Uterus (tissue), 4 donors: ENCODE data around the gene ZNF469. TPM values are rescaled to one million over a fixed set of nuclear protein-coding genes. Genes with fewer than 3 reads are reported as not detected.

Experiments
- DNase-seq, 2 donors: peaks; one replicate each; pipeline ENCODE4 v3.0.0-alpha.2; 2019 to 2020
- H3K27ac ChIP-seq, 2 donors: fragments of 200-600 bp; sonication (generic); 1 replicate in 1 of 2; 2 replicates in 1 of 2; pipeline ENCODE4 v1.5.1; 2016 to 2018
- H3K27me3 ChIP-seq, 2 donors: fragments of 200-600 bp; sonication (generic); one replicate each; pipeline ENCODE4 v1.5.1; 2018 to 2019; ENCODE audit warnings: control low read depth in 1 of 2
- H3K36me3 ChIP-seq, 2 donors: fragments of 200-600 bp; sonication (generic); one replicate each; pipeline ENCODE4 v1.5.1; 2019; ENCODE audit warnings: control low read depth in 1 of 2
- H3K4me1 ChIP-seq, 2 donors: fragments of 200-600 bp; sonication (generic); one replicate each; pipeline ENCODE4 v1.5.1; 2018 to 2019; ENCODE audit warnings: control low read depth in 1 of 2
- H3K4me3 ChIP-seq, 2 donors: fragments of 200-600 bp; sonication (generic); 1 replicate in 1 of 2; 2 replicates in 1 of 2; pipeline ENCODE4 v1.5.1; 2018 to 2019; ENCODE audit warnings: mild to moderate bottlenecking in 1 of 2
- H3K9me3 ChIP-seq, 2 donors: fragments of 200-600 bp; sonication (generic); one replicate each; pipeline ENCODE4 v1.5.1; 2019; ENCODE audit warnings: control low read depth in 1 of 2
- POLR2A ChIP-seq, 2 donors: fragments of 450-650 bp; IDR thresholded peaks; one replicate each; pipeline ENCODE4 v1.6.1; 2016; ENCODE audit warnings: antibody characterized with exemption in 2 of 2, mild to moderate bottlenecking in 1 of 2, moderate library complexity in 1 of 2
- intact Hi-C: fragments of 100-400 bp; cut with DNase I; formaldehyde crosslinking; loops from one replicate; pipeline ENCODE4 v1.15.1; 2023; ENCODE audit warnings: low total_unique reads
- total RNA-seq, 4 donors: library from RNA; depleted of rRNA in 3 of 4; stranded (reverse); fragments of >200 nt in 3 of 4; gene quantifications; one replicate each; pipeline versions ENCODE4 v1.1.0 to v1.2.4, GENCODE V29; 2014 to 2023
- TF ChIP-seq, protein P1 (sequence below), 4 experiments: fragments of 200-600 bp in 2 of 4; fragments of 450-650 bp in 2 of 4; sonication (generic) in 2 of 4; IDR thresholded peaks; one replicate each; pipeline ENCODE4 v1.5.1; 2016 to 2019; ENCODE audit warnings: antibody characterized with exemption in 4 of 4, mild to moderate bottlenecking in 2 of 4, moderate library complexity in 1 of 4
- donor health status: DM: yes; HTN: yes; CAD: no.

Gene ZNF469
- total RNA-seq, 4 donors from 2014 or later, result 0.51 to 7.9 (median 2.8) TPM; not detected in 1

DNA sequence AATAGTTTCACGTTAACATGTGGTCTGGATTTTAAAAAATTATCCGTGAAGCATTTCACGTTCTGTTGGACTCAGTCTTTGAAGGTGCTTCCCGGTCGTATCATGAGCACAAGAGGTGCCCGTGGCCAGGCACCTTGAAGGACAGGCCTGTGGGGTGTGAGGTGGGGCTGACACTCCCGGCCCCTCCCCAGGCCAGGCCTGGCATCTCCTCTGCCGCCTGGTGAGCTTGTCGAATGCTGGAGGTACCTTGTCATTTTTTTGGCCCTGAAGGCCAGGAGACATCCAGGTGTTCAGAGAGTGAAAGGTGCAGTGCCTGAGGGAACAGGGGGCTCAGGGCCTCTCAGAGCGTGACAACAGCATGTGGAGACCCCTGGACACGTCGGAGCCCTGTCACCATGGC lies 11.7 kb downstream of the ZNF469 start:
- Histone ChIP-seq H3K27ac (no peak overlapping the region), H3K4me1 (no peaks in the 10 kb centered on the region), H3K27me3 (no peaks in the 10 kb centered on the region), H3K9me3 (no peaks in the 10 kb centered on the region), H3K36me3 (no peaks in the 10 kb centered on the region), H3K4me3 (no peak overlapping the region)
- intact Hi-C loops, result no loop called here
- no peak for TF ChIP-seq POLR2A (IDR thresholded peaks at IDR 0.05)
- TF ChIP-seq, protein P1, sequence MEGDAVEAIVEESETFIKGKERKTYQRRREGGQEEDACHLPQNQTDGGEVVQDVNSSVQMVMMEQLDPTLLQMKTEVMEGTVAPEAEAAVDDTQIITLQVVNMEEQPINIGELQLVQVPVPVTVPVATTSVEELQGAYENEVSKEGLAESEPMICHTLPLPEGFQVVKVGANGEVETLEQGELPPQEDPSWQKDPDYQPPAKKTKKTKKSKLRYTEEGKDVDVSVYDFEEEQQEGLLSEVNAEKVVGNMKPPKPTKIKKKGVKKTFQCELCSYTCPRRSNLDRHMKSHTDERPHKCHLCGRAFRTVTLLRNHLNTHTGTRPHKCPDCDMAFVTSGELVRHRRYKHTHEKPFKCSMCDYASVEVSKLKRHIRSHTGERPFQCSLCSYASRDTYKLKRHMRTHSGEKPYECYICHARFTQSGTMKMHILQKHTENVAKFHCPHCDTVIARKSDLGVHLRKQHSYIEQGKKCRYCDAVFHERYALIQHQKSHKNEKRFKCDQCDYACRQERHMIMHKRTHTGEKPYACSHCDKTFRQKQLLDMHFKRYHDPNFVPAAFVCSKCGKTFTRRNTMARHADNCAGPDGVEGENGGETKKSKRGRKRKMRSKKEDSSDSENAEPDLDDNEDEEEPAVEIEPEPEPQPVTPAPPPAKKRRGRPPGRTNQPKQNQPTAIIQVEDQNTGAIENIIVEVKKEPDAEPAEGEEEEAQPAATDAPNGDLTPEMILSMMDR (IDR thresholded peaks at IDR 0.05), result no peak
- DNase-seq, result no peak

DNA sequence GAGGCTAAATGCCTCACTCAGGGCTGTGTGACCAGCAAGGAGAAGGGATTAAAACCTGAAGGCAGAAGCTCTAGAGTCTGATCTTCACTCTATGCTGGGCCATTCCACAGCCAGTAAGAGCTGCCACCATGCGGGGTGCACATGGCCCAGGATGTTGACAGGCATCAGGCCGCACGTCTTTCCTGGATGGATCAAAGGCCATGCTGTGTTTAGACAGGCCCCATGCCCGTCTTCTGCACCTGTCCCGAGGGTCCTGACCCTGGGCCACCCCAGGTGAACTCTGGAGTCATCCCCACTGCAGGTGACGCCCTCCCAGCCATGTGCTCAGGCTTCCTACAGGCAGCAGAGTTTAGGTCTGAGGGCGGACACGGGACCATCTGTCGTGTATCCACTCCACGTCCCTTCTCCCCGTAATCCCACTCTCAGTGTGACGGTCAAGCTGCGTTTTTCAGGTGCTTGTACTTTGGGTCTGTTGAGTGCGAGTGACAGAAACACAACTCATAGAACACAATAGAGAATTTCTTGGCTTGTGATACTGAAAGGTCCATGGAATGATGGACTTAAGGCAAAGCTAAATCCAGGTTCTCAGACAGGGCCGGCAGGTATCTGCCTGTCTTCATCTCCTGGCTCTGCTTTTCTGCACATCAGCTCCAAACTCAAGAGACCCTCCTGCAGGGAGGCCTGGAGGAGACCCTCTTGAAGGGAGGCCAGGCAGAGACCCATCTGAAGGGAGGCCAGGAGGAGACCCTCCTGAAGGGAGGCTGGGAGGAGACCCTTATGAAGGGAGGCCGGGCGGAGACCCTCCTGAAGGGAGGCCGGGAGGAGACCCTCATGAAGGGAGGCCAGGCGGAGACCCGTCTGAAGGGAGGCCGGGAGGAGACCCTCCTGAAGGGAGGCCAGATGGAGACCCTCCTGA lies 13.2 kb downstream of the ZNF469 start:
- Histone ChIP-seq H3K4me3 (no peak overlapping the region), H3K36me3 (no peaks in the 10 kb centered on the region), H3K4me1 (no peaks in the 10 kb centered on the region), H3K27ac (no peak overlapping the region), H3K9me3 (no peaks in the 10 kb centered on the region), H3K27me3 (no peaks in the 10 kb centered on the region)
- intact Hi-C loops, result no loop called here
- no peak for TF ChIP-seq POLR2A (IDR thresholded peaks at IDR 0.05)
- TF ChIP-seq, protein P1 (IDR thresholded peaks at IDR 0.05), result no peak
- no peak for DNase-seq

DNA sequence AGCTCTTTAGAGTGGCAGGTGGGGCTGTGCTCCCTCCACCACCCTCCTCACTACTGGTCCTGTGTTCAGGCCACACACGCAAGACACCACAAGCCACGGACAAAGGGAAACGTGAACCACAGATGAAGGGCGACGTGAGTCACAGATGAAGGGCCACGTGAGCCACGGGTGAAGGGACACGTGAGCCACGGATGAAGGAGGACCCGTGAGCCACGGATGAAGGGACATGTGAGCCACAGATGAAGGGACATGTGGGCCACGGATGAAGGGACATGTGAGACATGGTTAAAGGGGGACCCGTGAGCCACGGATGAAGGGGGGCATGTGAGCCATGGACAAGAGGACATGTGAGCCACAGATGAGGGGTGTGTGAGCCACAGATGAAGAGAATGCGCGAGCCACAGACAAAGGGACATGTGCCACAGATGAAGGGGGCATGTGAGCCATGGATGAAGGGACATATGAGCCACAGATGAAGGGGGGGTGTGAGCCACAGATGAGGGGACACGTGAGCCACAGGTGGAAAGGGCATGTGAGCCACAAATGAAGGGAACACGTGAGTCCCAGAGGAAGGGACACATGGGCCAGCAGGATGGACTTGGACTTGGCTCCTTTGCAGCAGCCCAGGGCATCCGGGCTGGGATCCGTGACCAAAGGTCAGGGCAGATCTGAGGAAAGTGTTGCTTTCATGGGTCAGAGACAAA lies 15.6 kb downstream of the ZNF469 start:
- intact Hi-C loops, result no loop called here
- H3K9me3 ChIP-seq, result no peaks in the 10 kb centered on the region
- H3K27ac ChIP-seq, result no peak overlapping the region
- DNase-seq, result no peak
- no peaks in the 10 kb centered on the region for H3K36me3 ChIP-seq
- H3K4me1 ChIP-seq, result no peaks in the 10 kb centered on the region
- no peak overlapping the region for H3K4me3 ChIP-seq
- no peak for TF ChIP-seq POLR2A (IDR thresholded peaks at IDR 0.05)
- TF ChIP-seq, protein P1 (IDR thresholded peaks at IDR 0.05), result no peak
- H3K27me3 ChIP-seq, result no peaks in the 10 kb centered on the region

DNA sequence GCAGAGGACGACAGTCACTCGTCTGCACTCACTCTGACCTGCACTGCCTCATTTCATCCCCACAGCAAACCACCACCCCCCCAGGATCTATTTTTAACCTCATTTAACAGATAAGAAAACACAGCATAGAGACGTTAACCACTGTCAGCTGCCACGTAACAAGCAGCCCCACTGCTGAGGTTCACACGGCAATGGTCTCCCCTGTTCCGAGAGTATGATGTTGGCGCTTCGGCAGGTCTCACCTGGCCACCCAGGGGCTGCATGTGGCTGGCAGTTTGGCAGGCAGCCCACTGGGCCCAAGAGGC lies 16.1 kb downstream of the ZNF469 start:
- no peak overlapping the region for H3K27ac ChIP-seq
- no peaks in the 10 kb centered on the region for H3K4me1 ChIP-seq
- no peaks in the 10 kb centered on the region for H3K36me3 ChIP-seq
- no peaks in the 10 kb centered on the region for H3K9me3 ChIP-seq
- H3K4me3 ChIP-seq, result no peak overlapping the region
- no peak for DNase-seq
- intact Hi-C loops, result no loop called here
- TF ChIP-seq, protein P1 (IDR thresholded peaks at IDR 0.05), result no peak
- no peak for TF ChIP-seq POLR2A (IDR thresholded peaks at IDR 0.05)
- H3K27me3 ChIP-seq, result no peaks in the 10 kb centered on the region

DNA sequence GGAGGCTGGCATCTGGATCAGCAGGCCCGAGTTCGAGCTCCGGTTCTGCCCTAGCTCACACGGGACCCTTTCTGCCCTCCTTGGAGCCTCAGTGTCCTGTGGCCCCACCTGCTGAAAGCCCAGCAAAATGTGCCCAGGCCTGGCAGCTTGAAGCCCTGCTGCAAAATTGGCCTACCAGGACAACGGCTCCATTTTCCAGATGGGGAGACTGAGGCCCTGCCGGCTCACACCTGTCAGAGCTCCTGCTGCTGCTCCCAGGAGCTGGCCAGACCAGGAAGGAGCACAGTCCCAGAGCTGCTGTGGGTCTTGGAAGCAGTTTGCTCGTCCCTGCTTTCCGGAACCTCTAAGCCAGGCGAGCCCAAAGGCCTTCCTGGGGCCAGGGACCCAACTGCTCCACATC lies 17.4 kb downstream of the ZNF469 start:
- Histone ChIP-seq H3K9me3 (no peaks in the 10 kb centered on the region), H3K27me3 (no peaks in the 10 kb centered on the region), H3K4me1 (no peaks in the 10 kb centered on the region), H3K36me3 (no peaks in the 10 kb centered on the region), H3K27ac (no peak overlapping the region), H3K4me3 (no peak overlapping the region)
- no peak for TF ChIP-seq POLR2A (IDR thresholded peaks at IDR 0.05)
- TF ChIP-seq, protein P1 (IDR thresholded peaks at IDR 0.05), result no peak
- DNase-seq, result no peak
- intact Hi-C loops, result no loop called here
